AG20443 (cell line): ENCODE measurements around the gene BLOC1S3.
A peak's percentile ranks its signal among the peaks of the same experiment; 100 is the strongest.

ENCODE experiments used
- DNase-seq: peaks from one replicate; pipeline ENCODE4 v3.0.0; 2012; ENCODE audit warnings: low spot score, mixed read lengths

Gene BLOC1S3

GRCh38 chr19:45178262-45179071 is at the start of gene BLOC1S3:
Gene BLOC1S3 (plus strand): TSS chr19:45178784. CDS start chr19:45179297, 513 bp downstream.
- DNase-seq = peak; percentile 98

DNA sequence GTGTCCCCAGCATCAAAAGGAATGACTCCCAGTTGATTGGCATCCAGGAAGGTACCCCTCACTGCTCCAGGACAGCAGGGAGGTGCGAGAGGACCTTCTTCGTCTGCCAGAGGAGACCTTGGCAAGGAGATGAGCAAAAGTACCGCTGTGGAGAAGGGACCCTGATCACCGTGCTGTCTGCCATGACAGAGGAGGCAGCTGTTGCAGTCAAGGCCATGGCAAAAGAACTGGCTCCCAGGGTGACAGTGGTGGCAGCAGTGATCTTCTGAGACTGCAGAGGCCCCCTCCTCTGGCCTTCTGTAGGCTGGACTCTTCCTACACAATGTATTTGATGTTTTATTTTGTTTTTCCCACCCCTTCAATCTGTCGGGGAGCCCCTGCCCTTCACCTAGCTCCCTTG is 49.8 kb upstream of the BLOC1S3 start:
- DNase-seq = no peak

- DNase-seq = no peak
Observed at GRCh38 chr19:45130236-45130635, 48.3 kb upstream of the BLOC1S3 start.

GRCh38 chr19:45130888-45131615 is 47.5 kb upstream of the BLOC1S3 start:
- DNase-seq = no peak

DNA sequence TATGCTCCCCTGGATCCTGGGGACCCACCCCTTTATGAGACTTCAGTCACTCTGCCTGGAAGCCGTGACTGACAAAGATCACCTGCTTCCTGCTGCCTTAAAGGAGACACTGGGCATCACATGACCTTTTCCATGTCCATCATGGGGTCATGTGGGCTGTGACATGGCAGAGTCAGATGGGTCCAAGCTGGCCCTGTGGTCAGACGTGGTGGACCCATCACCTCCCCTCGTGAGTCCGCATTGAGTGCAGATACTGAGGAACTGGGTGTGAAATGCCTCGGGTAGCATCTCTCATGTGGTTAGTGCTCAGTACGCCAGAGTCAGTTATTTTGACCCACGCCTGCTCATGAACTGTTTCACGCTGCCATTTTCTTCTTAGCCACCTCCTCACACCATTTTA is 44.9 kb upstream of the BLOC1S3 start:
- DNase-seq = no peak

- DNase-seq = no peak
Observed at GRCh38 chr19:45135176-45135885, 43.3 kb upstream of the BLOC1S3 start.

DNA sequence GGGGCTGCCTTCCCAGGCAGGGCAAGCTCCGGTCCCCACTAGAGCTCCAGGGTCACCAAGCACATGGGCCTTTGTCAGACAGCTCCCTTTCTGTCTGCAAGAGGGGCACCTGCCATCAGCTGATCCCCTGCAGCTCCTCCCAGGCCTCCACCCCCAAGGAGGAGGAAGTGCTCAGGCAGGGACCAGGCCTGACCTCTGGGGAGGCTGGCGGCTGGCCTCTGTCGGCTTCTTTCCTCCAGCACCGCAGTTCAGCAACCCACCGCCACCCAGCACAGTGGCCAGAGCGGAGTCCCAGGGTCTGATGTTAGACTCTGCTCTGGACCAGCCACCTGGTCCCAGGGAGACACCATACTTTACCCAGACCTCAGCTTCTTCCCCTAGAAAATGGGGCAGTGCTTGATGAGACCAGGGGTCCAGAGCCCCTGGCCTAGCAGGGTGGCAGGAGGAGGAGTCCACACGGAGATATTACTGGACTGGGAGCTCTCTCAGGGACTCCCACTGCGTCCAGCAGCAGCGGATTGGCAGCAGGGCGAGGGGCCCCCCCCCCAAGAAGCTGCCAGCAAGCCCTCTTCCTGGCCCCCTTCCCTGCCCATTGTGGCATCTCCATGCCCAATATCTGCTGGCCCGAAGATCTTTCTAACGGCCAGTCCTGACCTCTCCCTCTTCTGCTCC is 41.9 kb upstream of the BLOC1S3 start:
- DNase-seq = no peak

GRCh38 chr19:45137179-45137761 is 41.3 kb upstream of the BLOC1S3 start:
- DNase-seq = no peak

GRCh38 chr19:45138303-45138751 is 40.3 kb upstream of the BLOC1S3 start:
- DNase-seq = no peak

GRCh38 chr19:45139286-45140143 is 39.1 kb upstream of the BLOC1S3 start:
- no peak for DNase-seq

DNA sequence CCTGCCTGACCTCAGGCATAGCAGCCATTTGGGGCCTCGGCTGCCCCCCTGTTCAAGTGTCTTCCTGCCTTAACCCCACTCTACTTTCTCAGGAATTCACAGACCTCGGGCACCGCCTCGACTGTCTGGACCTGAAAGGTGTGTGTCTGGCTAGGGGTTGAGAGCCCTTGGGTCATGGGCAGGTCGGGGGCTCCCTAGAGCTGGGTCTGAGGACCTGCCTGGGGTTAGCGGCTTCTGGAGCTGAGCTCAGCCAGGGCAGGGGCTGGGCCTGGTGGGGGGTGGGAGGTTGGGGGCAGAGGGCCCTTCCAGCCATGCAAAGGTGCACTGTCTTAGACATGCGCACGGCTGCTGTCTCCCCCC is 38.5 kb upstream of the BLOC1S3 start:
- DNase-seq = no peak

GRCh38 chr19:45140533-45140932 is 38.1 kb upstream of the BLOC1S3 start:
- DNase-seq = no peak

GRCh38 chr19:45141203-45141900 is 37.2 kb upstream of the BLOC1S3 start:
- DNase-seq = no peak

- no peak for DNase-seq
Observed at GRCh38 chr19:45142016-45142725, 36.4 kb upstream of the BLOC1S3 start.

DNA sequence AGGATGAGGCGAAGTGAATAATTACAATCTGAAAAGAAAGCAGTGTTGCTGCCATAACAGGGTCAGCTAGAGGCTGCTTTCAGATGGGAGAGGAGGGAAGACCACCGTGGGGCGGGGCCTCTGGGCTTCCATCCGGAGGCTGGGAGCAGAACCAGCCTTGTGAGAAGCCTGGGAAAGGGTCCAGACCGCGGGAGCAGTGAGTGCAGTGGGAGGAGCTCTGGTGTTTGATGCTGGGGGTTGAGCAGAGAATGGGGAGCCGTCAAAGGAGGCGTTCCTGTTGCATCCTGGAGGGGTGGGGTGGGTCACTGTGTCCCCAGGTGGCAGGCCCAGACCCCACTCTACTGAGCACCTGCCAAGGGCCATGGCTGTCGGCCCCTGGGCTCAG is 35.9 kb upstream of the BLOC1S3 start:
- DNase-seq = peak; percentile 54

DNA sequence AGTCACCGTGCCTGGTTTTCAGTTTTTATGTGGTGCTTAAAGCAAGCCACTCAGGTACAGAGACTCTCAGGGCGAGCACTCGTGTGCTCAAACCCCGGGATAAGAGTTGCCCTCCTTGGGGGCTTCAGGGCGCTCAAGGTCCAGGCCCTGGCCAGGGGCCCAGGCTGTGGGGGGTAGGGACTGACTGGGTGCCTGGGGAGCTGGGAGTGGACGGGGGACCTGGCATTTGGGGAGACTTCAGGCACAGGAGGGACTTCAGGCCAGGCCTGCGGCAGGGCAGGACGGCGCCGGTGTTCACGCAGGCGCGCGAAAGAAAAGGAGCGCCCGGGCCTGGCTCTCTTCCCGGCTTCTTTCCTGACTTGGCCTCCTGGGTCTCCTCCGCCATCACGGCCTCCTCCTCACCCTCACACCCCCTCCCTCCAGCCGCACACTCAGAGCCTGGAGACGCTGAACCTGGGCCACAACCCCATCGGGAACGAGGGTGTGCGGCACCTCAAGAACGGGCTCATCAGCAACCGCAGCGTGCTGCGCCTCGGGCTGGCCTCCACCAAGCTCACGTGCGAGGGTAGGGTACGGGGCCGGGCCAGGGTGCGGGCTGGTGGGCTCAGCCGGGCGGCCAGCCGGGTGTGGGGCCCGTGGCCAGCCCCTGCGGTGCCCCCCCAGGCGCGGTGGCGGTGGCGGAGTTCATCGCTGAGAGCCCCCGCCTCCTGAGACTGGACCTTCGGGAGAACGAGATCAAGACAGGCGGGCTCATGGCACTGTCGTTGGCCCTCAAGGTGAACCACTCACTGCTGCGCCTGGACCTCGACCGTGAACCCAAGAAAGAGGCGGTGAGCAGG is 33.9 kb upstream of the BLOC1S3 start:
- no peak for DNase-seq

- DNase-seq = no peak
Observed at GRCh38 chr19:45145270-45146189, 33.1 kb upstream of the BLOC1S3 start.

- DNase-seq = no peak
Observed at GRCh38 chr19:45146251-45146650, 32.3 kb upstream of the BLOC1S3 start.
